SKM-1 treated with dmso at 0.1 percent for 144 hours (cell line): ENCODE results near the gene LZTR1.

ENCODE experiments used
- DNase-seq: peaks from one replicate; lab custom pipeline; 2025; ENCODE audit not compliant: unreplicated experiment; lab: John Stamatoyannopoulos, UW

Gene LZTR1

DNA sequence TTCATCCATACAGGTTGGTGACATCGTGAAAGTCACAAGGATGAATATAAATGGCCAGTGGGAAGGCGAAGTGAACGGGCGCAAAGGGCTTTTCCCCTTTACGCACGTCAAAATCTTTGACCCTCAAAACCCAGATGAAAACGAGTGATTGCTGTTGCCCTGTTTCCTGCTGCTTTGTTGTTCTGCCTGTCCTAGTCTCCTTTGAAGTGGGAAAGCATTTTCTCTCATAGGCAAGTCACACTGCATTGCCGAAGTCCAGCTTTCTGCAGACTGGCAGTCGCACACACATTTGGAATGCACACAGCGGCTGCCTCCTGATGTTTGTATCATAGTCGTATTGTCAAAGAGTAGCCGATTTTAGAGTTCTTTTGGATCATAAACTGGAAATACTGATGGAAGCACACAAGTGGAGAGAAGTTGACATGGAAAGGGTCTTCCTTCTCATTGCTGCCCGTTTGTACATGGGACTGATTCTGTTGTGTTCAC, 32.4 kb upstream of the LZTR1 start:
- DNase-seq: no peak

- no peak for DNase-seq
Observed at GRCh38 chr22:20951151-20951931, 30.8 kb upstream of the LZTR1 start.

DNA sequence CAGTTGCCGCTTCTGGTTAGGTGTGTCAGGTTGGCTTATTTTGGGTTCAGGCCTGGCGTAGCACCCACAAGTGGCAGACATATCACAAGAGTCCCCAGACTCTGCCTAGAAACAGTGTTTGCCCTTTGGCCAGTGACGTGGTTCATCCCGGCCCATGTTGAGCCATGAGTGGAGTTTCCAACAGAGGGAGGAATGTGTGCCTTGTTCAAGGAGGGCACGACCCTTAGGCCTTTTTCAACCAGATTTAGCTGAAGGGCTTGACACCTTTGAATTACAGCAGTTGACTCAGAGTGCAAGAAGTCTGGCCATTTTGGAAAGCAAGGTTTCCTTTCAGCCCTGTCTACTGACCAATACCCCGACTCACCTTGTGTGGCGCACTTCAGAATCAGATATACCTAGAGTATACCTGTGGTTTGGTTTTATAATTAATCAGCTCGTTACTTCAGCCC, 30.1 kb upstream of the LZTR1 start:
- DNase-seq: no peak

- DNase-seq: no peak
Observed at GRCh38 chr22:20952544-20953341, 29.4 kb upstream of the LZTR1 start.

DNA sequence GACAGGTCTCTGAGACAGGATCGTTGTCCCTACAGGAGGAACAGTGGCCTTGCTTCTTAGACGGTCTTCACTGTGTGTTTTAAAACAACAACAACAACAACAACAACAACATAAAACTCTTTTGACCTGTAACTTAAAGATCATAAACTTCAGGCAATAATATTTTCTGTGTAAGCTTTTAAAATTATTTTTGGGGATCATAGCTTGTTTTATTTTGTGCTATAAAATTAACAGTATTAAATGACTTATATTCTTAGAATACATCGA, 28.8 kb upstream of the LZTR1 start:
- DNase-seq: no peak

DNA sequence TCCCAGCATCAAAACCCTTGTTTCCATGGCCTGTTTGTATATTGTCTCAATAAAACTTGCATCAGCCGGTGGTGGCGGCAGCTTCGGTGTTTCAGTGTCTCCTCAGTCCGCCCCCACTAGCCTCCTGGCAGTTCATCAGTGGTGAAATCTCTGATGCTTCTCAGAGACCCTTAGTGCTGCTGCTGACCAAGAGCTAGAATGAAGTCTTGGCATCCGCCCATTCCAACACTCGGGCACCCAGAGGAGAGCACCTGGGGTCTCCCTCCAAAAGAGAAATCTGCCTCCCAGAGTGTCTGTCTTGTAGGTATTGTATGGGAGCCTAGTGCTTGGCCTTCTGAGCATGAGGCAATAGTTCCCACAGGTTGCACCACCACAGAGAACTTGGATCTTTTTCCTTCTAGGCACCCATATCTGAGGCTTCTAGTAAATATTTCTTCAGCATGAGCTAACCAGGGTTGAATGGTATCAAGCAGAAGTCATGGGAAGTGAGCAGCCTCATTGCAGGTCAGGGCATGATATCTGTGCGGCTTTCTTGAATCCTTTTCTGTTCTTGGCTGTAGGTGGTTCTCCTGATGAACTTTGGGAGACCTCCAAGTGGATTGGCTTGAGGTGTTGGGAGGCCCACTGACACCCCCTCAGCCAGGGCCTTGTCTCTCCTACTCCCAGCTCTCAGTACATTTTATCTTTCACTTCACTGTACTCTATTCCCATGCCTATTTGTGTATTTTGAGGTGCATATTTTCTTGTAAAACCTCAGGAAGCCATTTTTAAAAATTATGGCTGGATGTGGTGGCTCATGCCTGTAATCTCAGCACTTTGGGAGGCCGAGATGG, 28.2 kb upstream of the LZTR1 start:
- no peak for DNase-seq

DNA sequence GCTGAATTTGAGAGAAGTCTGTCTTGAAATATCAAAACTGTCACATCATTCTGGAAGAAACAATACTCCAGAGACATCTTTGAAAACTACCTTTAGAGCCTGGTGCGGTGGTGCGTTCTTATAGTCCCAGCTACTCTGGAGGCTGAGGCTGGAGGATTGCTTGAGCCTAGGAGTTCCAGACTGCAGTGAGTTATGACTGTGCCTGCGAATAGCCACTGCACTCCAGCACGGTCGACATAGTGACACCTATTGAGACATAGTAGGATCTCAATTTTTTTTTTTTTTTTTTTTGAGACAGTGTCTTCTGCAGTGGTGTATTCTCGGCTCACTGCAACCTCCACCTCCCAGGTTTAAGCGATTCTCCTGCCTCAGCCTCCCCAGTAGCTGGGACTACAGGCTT, 26.5 kb upstream of the LZTR1 start:
- no peak for DNase-seq

GRCh38 chr22:20956258-20957101, 25.6 kb upstream of the LZTR1 start:
- DNase-seq: peak; percentile 27

DNA sequence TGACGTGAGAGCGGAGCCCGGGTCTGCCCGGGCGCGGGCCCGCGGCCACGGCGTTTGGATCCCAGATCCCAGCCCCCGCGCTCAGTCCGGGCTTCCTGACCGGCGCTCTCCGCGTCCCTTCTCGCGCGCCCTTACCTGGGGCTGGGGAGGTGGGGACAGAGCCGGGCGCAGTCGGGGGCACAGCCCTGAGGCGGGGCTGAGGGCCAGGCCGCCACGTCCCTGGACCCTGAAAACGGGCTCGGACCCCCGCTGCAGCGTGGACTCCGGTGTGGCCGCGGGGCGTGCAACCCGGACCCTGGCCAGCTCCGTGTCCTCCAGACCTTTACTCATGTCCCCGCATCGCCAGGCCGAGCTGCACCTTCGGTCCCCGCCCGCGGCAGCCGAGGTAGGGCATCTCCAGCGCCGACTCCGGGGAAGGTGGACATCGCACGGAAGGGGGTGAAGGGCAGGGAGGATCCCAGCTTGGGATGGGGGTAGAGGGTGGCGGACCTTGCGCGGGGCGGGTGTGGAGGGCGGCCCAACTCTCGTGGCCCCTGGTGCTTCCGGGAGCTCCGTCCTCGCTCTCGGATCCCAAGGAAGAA, 24.9 kb upstream of the LZTR1 start:
- no peak for DNase-seq

- peak; percentile 44 for DNase-seq
Observed at GRCh38 chr22:20957683-20958431, 24.2 kb upstream of the LZTR1 start.

DNA sequence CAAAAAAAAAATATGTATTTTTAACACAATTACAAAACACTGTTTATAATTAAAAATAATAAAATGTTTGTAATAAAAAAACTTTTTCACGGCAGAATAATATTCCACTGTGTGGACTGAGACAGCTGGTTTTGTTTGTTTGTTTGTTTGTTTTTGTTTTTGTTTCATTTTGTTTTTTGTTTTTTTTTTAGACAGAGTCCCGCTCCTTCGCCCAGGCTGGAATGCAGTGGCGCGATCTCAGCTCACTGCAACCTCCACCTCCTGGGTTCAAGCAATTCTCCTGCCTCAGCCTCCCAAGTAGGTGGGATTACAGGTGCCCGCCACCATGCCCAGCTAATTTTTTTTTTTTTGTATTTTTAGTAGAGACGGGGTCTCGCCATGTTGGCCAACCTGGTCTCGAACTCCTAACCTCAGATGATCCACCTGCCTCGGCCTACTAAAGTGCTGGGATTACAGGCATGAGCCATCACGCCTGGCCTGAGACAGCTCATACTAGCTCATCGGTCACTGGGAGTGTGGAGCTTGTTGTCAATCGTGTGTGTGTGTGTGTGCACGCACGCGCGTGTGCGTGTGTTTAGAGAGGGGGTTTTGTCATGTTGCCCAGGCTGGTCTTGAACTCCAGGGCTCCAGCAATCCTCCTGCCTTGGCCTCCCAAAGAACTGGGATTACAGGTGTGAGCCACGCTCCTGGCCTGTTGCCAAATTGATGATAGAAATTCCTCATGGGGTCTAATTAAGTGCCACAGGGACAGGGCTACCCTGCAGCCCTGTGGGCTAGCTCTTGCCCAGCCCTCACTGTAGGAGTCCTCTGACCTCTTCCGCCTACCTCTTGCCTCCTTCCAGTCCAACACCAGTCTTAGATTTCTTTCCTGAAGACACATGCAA, 22.3 kb upstream of the LZTR1 start:
- no peak for DNase-seq

GRCh38 chr22:20960609-20961008, 21.5 kb upstream of the LZTR1 start:
- DNase-seq: no peak

DNA sequence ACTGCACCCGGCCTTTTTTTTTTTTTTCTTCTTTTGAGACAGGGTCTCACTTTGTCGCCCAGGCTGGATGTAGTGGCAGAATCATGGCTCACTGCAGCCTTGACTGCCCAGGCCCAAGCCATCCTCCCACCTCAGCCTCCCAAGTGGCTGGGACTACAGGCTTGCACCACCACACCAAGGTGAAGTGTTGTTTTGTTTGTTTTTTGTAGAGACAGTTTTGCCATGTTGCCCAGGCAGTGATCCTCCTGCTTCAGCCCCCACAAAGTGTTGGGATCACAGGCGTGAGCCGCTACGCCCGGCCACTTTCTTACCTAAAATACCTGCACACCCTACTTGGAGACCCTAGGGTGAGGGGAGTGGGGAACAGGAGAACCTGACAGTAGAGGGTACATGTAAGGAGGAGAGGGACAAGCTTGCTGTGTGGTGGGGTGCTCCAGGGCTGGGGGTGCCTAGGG, 19.6 kb upstream of the LZTR1 start:
- DNase-seq: no peak

- no peak for DNase-seq
Observed at GRCh38 chr22:20963201-20964052, 18.7 kb upstream of the LZTR1 start.

- no peak for DNase-seq
Observed at GRCh38 chr22:20964090-20964798, 17.9 kb upstream of the LZTR1 start.

GRCh38 chr22:20964799-20965103, 17.3 kb upstream of the LZTR1 start:
- DNase-seq: no peak
